IPS-NIHi11 (cell line): ENCODE results near the gene CELF4.

Experiments used
- DNase-seq: peaks from one replicate; pipeline ENCODE4 v3.0.0; 2012; ENCODE audit warnings: mixed read lengths, low spot score

Gene CELF4

DNA sequence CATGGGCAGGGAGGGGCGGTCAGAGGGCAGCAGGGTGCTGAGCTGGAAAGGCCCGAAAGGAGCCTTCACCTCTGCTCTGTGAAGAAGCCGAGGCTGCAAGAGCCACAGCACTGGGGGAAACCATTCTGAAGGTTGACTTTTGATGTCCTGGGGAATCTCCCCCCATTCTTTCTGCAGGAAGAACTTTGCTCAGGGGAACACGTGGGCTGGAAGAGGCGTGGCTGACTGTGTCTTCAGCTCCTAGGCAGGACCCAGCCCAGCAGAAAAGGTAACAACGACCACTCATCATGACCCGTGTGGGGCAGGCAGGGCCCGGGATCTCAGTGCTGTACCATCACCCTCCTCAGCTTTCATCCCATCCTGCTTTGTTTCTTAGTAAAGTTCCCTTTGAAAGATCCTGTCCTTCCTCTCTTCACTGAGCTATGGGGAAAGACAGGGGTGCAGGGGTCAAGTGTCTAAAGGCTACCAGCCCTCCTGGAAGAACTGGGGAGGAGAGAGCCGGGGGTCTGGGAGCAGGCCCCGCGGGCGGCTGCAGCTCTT, 312.7 kb downstream of the CELF4 start:
- DNase-seq, result no peak

DNA sequence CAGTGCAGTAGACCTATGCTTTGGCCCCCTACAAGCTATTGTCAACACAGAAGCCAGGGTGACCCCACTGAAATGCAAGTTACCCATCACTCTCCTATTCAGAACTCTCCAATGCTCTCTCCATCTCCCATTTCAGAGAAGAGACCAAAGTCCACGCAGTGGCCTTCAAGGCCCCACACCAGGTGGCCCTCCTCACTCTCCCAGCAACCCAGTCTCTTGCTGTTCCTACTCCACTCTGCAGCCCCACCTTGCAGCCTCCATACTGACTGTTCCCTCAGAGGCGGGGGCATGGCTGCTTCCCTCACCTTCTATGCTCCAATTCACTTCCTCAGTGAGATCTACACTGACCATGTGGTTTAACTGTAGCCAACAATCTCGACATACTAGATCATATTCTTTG, 313.3 kb downstream of the CELF4 start:
- DNase-seq, result no peak

DNA sequence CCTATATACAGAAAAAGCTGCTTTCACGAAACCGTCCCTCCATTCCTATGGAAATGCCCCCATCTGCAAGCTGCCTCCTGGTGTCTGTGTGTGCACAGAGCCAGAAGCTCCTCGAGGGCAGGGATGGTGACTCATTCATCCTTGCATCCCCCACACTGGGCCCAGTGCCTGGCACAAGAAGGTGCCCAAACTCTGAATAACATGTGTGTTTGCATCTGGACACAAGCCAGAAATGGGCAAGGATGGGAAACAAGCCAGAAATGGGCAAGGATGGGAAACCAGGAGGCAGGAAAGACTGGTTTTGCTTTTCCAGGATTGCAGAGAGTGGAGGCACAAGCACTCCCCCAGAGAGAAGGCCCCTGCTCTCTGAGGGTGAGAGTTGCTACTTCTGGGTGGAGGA, 313.9 kb downstream of the CELF4 start:
- no peak for DNase-seq

DNA sequence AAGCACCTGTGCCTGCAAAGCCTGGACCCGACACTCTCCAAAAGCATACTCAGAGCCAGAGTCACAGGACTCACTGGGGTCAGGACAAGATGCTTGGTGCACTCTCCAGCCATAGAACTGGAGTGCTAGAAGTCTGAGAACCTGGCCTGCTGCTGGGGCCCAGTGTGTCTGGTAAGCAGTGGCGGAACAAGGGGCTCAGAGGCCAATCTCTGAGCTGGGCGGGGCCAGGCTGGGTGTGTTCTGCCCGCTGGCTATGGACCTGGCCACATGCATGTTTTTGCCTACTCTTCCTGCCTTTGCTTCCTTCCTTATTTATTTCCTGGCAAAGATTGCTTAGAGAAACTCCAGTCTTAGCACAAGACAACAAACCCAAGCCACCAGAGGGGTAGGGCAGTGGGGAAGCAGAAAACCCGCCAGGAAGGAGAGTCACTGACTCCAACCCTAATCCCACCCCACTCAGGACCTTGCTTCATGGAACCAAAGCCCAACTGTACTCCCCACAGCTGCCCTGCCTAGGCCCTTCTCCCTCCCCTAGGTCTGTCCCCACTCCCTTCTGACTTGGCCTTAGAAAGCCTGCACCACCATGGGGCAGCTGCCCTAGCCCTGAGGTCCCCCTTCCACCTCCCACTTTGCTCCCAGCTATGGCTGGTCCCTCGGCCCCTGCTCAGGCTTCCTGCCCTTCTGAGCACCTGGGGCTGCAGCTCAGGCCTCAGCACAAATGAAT, 315.5 kb downstream of the CELF4 start:
- DNase-seq, result no peak

DNA sequence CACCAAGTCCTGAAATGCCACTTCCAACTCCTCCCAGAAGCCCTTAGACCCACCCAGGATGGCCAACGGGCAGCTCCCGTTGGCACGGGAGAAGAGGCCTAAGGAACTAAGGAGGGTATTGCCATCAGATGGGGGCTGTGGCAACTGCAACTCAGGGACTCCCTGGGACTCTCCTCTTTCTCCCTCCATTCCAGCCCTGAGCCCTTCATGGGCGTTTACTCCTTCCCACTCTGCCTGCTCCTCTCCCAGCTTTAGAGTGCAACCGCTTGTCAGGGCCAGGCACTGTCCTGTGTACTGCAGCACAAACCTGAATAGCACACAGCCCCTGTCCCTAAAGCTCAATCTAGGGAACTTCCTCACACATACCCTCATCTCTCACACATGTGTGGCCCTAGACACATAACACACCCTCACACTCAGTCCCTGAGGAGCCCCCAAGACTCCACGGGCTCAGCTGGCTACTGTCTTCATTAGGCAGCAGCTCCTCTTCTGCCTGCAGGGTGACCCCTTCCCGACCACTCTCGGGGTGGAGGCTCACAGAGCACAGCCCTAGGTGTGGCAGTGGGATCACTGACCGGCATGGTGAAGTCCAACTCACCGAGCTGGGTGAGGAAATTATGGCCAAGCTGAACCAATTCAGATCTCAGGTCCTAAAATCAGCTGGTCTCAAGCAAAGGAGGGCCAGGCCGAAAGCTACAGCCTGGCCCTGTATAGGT, 316.3 kb downstream of the CELF4 start:
- DNase-seq, result no peak

DNA sequence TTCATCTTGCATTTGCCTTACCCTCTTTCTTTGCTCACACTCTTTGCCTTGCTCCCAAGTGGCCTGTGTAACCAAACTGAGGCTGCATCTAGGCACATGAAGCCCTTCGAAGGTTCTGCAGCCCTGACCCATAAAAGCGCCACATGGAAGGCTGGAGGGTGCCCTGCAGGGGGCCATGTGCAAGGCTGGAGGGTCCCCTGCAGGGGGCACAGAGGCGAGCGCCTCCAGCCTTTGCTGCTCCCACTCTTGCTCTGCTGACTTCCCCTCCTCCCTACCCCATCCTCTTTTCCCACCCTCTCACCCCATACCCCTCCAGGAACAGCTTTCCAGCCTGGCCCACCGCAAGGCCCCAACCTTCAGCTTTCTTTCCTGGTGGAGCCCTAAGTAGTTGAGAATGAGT, 317.3 kb downstream of the CELF4 start:
- no peak for DNase-seq

DNA sequence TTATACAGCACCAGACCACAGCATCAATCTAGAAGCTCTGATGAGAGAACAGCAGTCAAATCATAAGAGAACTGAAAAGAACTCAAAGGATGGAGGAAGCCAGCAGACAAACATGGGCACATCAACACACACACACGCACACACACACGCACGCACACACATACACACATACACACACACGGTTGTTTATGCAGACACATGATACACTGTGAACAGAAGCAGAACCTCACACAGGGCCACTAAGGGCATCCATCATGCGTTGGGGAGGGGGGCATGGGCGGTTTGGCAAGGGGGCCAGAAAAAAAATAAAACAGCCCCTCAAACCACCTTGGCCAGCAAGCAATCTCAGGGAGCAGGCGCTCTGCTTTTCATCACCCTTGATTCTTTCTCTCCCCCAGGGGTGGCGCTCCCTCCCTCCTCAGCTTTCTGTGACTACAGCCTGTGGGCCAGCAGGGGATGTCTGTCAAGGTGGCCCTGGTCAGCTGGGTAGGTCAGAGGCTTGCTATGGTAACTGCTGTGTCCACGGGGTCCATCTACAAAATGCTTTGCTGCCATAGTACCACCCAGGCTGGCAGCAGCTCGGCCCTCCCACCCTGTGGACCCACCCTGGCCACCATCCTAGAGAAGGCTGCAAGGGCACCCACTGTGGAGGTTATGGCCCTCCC, 318.0 kb downstream of the CELF4 start:
- no peak for DNase-seq

DNA sequence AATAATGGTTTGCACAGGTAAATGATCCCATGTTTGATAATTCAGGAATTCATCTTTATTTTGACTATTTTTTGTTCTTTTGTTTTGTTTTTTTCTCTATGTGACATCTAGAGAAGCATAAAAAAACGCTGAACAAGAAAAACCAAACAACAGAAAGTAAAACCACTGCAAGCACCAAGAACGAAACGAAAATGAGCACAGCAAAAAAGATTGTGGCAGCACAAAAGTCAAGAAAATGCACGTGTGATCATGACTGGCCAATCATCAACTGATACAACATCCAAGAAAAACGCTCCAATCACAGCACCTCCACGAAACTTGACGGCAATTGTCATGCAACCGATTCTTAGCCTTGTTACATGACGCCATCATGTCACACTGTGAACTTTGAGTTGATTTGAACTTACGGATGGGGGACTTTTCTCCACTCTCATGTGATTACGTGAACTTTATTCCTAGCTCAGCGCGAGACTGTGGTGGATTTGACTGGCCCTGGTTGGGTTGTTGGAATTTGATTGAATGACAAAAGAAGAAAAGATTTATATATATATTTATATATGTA, 318.7 kb downstream of the CELF4 start:
- DNase-seq, result peak; percentile 43

DNA sequence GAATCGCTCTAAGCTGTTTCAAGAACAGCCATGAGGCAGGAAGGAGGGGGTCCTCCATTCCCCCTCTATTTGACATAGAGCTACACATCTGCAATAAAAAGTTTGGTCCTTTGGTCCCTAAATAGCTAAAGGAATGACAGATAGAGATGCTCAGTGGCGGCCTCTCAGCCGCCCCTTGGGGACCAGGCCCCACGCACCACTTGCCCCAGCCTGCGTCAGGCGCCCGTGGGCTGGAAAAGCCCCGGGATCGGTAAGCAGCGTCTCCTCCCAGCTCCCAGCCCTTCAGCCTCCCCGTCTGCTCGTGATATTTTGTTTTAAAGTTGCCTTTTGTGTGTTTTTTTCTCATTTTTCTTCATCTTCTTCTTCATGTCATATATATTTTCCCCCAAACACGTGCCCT, 321.0 kb downstream of the CELF4 start:
- no peak for DNase-seq

DNA sequence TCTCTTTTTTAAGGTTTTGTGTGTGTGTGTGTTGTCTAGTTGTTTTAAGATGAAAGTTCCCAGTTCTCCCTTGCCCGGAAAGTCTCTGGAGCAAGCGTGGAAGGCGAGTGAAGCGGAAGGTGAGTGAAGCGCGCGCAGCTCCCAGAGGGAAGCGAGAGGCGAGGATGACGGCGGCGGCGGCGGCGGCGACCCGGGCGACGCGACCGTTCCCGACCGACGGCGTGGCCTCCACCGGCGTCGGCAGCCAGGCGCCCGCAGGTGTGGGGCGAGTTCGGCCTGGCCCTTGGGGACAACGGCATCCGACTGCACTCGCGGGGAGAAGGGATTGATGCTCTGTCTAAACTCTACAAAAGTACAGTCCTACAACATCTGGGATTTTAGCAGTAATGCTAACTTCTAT, 321.9 kb downstream of the CELF4 start:
- DNase-seq, result peak; percentile 55

DNA sequence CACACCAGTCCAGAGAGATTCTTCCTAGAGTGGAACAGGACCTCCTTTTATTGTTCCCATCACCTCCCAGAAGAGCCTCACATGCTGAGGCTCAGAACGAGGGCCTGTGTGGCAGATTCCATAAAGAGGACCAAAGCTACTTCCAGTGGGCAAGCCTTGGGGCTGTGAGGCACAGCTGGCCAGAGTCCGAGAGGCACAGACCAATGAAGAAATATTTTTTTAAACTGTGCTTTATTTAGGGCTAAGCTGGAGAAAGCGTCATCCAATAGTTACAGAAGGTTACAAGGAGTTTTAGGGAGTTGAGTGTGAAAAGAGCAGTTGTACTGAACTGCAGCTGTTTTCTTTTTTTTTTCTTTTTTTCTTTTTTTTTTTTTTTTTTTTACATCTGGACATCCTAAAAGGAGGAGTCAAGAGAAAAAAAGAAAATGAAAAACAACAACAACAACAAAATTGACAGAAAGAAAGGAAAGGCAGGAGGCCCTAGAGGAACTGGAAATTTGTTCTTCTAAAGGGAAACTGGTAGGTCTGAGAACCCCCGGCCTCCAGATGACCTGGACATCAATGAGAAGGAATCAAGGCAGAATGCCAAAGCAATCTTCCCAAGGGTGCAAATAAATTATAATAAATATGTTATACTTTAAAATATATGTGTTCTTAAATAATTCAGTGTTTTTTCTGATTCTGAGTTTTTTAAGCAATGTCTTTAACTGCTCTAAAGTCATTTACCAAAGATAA, 322.6 kb downstream of the CELF4 start:
- no peak for DNase-seq

DNA sequence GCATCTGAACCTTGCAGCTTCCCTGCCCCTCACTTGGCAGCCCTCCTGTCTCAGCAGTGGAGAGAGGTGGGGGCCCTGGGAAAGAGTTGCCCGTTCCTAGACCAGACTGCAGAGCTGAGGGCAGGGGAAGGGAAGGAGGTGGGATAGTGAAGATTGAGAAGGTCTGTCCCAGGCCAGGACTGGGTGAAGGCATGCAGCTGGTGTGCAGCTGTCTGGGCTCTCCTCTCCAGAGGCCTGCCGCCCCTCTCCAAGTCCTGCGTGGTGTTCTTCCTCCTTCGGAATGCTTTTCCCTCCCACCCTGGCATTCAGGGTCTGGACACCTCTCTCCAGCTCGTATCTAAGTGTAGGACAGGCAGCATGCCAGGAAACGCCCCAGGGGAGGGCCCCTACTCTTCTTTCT, 323.5 kb downstream of the CELF4 start:
- DNase-seq, result no peak

DNA sequence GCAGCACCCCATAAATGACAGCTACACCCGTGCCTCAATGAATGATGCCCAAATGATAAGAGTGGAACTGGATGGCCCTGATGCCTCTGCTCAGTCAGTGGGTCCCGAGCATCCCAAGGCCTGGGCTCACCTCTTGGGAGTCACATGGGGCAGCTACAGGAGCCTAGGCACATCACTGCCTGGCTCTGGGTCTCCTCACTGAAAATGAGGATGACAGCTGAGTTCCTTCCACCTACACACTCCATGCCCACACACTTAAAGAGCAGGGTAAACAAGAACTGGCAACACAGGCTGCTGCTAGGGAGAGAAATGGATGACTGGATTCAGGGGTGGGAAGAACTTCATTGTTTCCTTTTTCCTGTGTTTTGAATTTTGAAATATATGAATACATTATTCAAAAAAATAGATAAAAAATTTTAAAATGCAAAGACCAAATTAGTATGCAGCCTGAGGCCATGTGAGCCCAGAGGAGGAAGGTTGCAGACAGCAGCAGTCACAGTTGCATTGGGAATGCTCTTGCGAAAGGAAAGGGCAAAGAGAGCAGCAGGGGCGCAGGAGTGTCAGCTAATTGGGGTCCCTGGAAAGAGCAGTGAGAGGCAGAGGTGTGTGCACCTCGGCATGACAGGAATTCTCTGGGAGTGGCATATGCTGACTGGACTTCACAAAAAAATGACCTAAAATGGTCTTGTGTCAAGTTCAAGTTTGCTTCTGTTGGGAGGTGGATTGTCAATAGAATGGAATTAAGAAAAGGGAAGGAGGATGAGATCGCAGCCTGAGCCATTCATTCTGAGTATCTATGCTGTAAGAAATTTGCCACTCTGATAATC, 327.1 kb downstream of the CELF4 start:
- no peak for DNase-seq

DNA sequence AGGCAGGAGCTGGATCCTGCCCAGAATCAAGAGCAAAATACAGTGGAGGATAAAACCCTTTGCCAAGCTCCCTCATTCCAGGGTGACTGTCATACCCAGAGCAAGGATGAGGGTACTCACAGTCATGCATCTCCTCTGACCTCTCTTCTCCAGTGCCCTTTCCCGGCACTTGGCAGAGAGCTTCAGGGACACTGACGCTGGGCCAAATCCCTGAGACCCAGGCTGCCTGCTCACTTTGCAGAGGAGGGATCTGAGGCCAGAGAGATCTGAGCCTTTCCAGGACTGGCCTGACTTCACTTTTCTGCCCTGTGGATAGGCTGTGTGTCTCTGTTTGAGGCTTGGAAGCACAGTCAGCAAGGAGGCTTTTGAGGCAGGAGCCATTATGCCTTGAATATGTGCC, 330.0 kb downstream of the CELF4 start:
- no peak for DNase-seq

DNA sequence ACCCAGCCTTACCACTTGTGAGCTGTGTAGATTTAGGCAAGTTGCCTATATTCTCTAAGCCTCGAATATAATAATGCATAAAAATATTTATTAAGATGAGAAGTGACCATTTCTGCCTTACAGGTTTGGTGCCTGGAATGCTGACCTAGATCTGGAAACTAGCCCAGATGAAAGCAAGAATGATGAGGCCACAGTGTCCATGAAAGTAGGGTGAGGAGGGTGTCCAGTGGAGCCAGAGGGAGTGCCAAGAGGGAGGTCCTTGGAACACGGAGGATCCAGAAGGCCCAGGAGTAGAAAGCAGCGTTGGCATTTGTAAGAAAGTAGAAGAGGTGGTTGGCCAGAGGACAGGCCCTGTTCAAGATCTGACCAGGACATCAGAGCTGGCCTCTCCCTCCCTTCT, 334.3 kb downstream of the CELF4 start:
- DNase-seq, result no peak

DNA sequence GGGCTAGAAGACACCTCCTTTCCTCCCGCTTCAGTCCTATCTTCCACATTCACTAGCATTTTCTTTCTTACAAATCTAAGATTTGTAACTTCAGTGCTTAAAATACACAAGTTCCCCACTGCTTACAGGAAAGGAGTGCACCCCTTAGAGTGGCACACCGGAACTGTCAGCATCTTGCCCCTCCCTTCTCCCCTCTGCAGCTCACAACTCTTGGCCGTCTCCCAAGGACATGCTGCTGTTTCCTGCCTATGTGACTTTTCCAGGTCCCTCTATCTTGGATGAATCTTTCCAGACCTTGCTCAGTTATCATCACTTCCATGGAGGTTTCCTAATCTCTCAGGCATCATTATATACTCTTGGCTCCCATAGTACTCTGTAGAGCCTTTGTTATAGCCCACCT, 334.8 kb downstream of the CELF4 start:
- no peak for DNase-seq

DNA sequence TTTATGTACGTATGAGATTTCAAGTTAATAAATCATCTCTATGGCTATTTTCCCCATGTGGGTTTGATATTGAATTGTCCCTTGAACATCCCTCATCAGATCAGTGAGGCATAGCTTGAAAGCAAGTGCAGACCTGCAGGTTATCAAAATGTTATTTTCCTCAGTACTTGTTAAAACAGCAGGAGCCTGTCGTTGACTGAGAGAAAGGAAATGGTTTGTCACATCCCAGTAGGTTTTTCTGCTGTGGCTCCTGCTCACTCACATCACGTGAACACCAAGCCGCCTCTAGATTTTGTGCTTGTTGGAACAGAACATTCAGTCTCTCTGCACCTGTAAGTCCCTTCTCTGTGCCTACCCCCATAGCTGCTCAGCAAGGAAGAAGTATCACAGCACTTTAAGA, 340.3 kb downstream of the CELF4 start:
- no peak for DNase-seq

DNA sequence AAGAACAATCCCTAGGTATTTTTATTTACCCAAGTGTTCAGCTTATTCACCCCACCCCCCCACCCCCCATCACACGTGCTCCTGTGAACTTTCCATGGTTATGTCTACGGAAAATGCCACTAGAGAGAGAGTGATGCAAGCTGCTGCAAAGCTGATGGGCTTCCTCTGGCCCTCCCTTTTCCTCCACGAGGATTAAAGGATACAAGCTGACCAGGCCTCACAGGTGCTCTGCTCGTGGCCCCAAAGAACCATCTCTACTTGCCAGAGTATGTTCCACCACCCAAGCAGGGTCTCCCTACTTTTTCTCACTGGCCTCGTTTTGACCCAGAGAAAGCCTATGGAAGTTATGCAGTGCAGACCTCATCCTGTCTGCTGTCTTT, 342.6 kb downstream of the CELF4 start:
- no peak for DNase-seq

DNA sequence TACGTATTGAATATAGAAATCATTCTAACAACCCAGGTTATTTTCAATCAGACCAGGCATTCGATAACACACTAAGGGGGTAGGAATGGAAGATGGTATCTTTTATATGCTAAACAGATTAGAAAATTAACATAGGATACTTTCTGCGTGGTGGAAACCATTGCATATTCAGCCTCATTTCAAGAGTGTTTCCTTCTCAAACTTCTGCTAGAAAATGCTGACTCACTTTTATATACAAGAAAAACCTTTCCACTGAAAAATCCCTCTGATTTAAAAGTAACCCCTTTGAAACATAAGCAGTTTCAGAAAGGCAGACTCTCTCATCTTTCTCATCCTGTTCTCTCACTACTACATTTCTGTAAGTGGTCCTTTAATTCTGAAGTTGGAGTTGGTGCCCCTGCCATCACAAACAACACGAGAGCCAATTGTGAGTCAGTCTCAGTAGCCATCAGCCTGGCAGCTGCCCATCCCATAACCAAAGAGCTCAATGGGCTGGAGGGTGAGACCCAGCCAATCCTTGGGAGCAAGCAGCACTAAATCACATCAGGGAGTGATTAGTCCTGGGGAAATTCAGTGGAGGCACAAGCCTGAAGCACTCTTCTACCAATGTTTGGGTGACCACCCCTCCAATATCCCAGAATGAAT, 343.1 kb downstream of the CELF4 start:
- DNase-seq, result no peak

DNA sequence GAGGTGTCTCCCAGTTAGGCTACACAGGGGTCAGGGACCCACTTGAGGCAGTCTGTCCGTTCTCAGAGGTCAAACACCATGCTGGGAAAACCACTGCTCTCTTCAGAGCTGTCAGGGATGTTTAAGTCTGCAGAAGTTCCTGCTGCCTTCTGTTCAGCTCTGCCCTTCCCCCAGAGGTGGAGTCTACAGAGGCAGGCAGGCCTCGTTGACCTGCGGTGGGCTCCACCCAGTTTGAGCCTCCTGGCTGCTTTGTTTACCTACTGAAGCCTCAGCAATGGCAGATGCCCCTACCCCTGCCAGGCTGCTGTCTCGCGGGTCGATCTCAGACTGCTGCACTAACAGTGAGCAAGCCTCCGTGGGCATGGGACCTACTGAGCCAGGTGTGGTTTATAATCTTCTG, 346.3 kb downstream of the CELF4 start:
- DNase-seq, result no peak
